Keratinocyte (primary cell): ENCODE results near the gene SPACA7. TPM values are rescaled to one million over a fixed set of nuclear protein-coding genes. Genes with fewer than 3 reads are reported as not detected.

Experiments used
- DNase-seq: peaks from one replicate; pipeline ENCODE4 v3.0.0-alpha.2; 2011; ENCODE audit warnings: low read depth, missing footprints, low spot score
- FAIRE-seq: peaks from 2 replicates; lab custom pipeline; 2011; peaks lifted over from hg19 to GRCh38; lab: Jason Lieb, UNC
- H2AFZ ChIP-seq: 2 replicates; pipeline ENCODE4 v1.6.0; 2012; ENCODE audit warnings: low read length, control low read depth, inconsistent platforms; ENCODE audit not compliant: control insufficient read depth
- H3K27ac ChIP-seq: 2 replicates; pipeline ENCODE4 v1.5.1; 2011; ENCODE audit warnings: low read length; ENCODE audit not compliant: control insufficient read depth, insufficient read depth
- H3K27me3 ChIP-seq: 3 replicates; pipeline ENCODE4 v1.6.0; 2011; ENCODE audit warnings: low read length; ENCODE audit not compliant: control insufficient read depth, insufficient read depth; ENCODE audit errors: extremely low read depth
- H3K36me3 ChIP-seq, 2 experiments: 2 replicates in 1 of 2; 3 replicates in 1 of 2; pipeline ENCODE4 v1.5.1; 2011; ENCODE audit warnings: low read length in 2 of 2, mild to moderate bottlenecking in 1 of 2; ENCODE audit not compliant: control insufficient read depth in 2 of 2, insufficient read depth in 2 of 2; ENCODE audit errors: extremely low read depth in 1 of 2
- H3K4me1 ChIP-seq: 3 replicates; pipeline ENCODE4 v1.5.1; 2011; ENCODE audit warnings: low read length; ENCODE audit not compliant: control insufficient read depth, insufficient read depth; ENCODE audit errors: extremely low read depth
- H3K4me2 ChIP-seq: 3 replicates; pipeline ENCODE4 v1.6.0; 2011; ENCODE audit warnings: low read depth, low read length; ENCODE audit not compliant: control insufficient read depth, insufficient read depth; ENCODE audit errors: extremely low read depth
- H3K4me3 ChIP-seq, 3 experiments: fragments of 200-600 bp in 1 of 3; sonication (generic) in 1 of 3; 2 replicates in 2 of 3; 3 replicates in 1 of 3; pipeline ENCODE4 v1.5.1; 2011 to 2016; ENCODE audit warnings: low read length in 3 of 3, mild to moderate bottlenecking in 3 of 3, control low read depth in 2 of 3, inconsistent platforms in 1 of 3, low read depth in 1 of 3, mixed read lengths in 1 of 3, mixed run types in 1 of 3, moderate library complexity in 1 of 3; ENCODE audit not compliant: control insufficient read depth in 2 of 3, insufficient read depth in 2 of 3; ENCODE audit errors: extremely low read depth in 1 of 3
- H3K79me2 ChIP-seq: 2 replicates; pipeline ENCODE4 v1.6.0; 2012; ENCODE audit warnings: low read length; ENCODE audit not compliant: control insufficient read depth, insufficient read depth
- H3K9ac ChIP-seq: 3 replicates; pipeline ENCODE4 v1.6.0; 2011; ENCODE audit warnings: low read length; ENCODE audit not compliant: control insufficient read depth, insufficient read depth; ENCODE audit errors: extremely low read depth
- H3K9me1 ChIP-seq: 3 replicates; pipeline ENCODE4 v1.6.0; 2011; ENCODE audit warnings: low read length; ENCODE audit not compliant: control insufficient read depth, insufficient read depth; ENCODE audit errors: extremely low read depth
- H3K9me3 ChIP-seq: 2 replicates; pipeline ENCODE4 v1.5.1; 2012; ENCODE audit warnings: low read depth, low read length; ENCODE audit not compliant: control insufficient read depth
- H4K20me1 ChIP-seq: 3 replicates; pipeline ENCODE4 v1.6.0; 2011; ENCODE audit warnings: low read length; ENCODE audit not compliant: control insufficient read depth, insufficient read depth; ENCODE audit errors: extremely low read depth
- CTCF ChIP-seq, 3 experiments: IDR thresholded peaks in 1 of 3; conservative IDR thresholded peaks in 1 of 3; optimal IDR thresholded peaks in 1 of 3; 2 replicates in 2 of 3; 3 replicates in 1 of 3; pipeline versions ENCODE3 to v1.5.1; 2011; ENCODE audit warnings: low read length in 3 of 3, mild to moderate bottlenecking in 3 of 3, moderate library complexity in 2 of 3, control low read depth in 1 of 3, inconsistent platforms in 1 of 3; ENCODE audit not compliant: insufficient read depth in 2 of 3; ENCODE audit errors: extremely low read depth in 1 of 3
- EZH2 ChIP-seq: IDR thresholded peaks from one replicate; pipeline ENCODE4 v1.6.1; 2012; ENCODE audit warnings: inconsistent platforms, mild to moderate bottlenecking, low read length, moderate library complexity
- dilution Hi-C: fragments of 300-500 bp; cut with MboI; formaldehyde crosslinking; loops from one replicate; pipeline ENCODE4 v1.7.0; 2020; ENCODE audit warnings: low sequenced_read_pairs; ENCODE audit not compliant: extremely low pct_ligation_motif_present
- polyA plus RNA-seq, 5 experiments: library from polyadenylated mRNA; depleted of rRNA in 3 of 5; stranded (reverse) in 3 of 5; stranded (forward) in 1 of 5; unstranded in 1 of 5; fragments of >200 nt; gene quantifications; 1 replicate in 1 of 5; 2 replicates in 3 of 5; 3 replicates in 1 of 5; pipeline versions ENCODE4 v1.2.1 to v1.2.3, GENCODE V29; 2011 to 2012; ENCODE audit warnings: missing spikeins in 2 of 5, low read depth in 1 of 5, low replicate concordance in 1 of 5

SPACA7 gene
- polyA plus RNA-seq, 1 donor (not counting 4 experiments of a cell fraction or from before 2014, with no cell fraction given): not detected

GRCh38 chr13:112424098-112424497 is 47.9 kb downstream of the SPACA7 start:
- H3K9me3 ChIP-seq: peaks cover 4% of the 10 kb centered on the region
- TF ChIP-seq CTCF (optimal IDR thresholded peaks at IDR 0.05 in 1 of 3, IDR thresholded peaks at IDR 0.05 in 1 of 3, conservative IDR thresholded peaks at IDR 0.05 in 1 of 3; ENCODE audit: extremely low read depth in 1 of 3, insufficient read depth in 2 of 3, low read length in 3 of 3) (no peak), EZH2 (no peak)

GRCh38 chr13:112428704-112429103 is 52.5 kb downstream of the SPACA7 start:
- no peak overlapping the region for H3K4me3 ChIP-seq
- H3K27me3 ChIP-seq: no peaks in the 10 kb centered on the region
- no peaks in the 10 kb centered on the region for H3K9me1 ChIP-seq
- no peak for TF ChIP-seq EZH2
- no peak for TF ChIP-seq CTCF (optimal IDR thresholded peaks at IDR 0.05 in 1 of 3, IDR thresholded peaks at IDR 0.05 in 1 of 3, conservative IDR thresholded peaks at IDR 0.05 in 1 of 3; ENCODE audit: extremely low read depth in 1 of 3, insufficient read depth in 2 of 3, low read length in 3 of 3)
- H2AFZ ChIP-seq: no peak overlapping the region
- no peak overlapping the region for H3K9ac ChIP-seq
- dilution Hi-C loops: no loop called here
- H3K27ac ChIP-seq: no peak overlapping the region
- no peaks in the 10 kb centered on the region for H3K4me1 ChIP-seq
- H3K4me2 ChIP-seq: no peak overlapping the region
- peaks cover 4% of the 10 kb centered on the region for H3K9me3 ChIP-seq
- H3K79me2 ChIP-seq: no peaks in the 10 kb centered on the region
- DNase-seq: no peak
- H4K20me1 ChIP-seq: no peaks in the 10 kb centered on the region
- H3K36me3 ChIP-seq: no peaks in the 10 kb centered on the region
- no peak for FAIRE-seq

More at GRCh38 chr13:112424098-112424497, 47.9 kb downstream of the SPACA7 start:
- Histone ChIP-seq H3K4me3 (no peak overlapping the region), H3K79me2 (no peaks in the 10 kb centered on the region), H3K4me2 (no peak overlapping the region), H3K9me1 (no peaks in the 10 kb centered on the region), H3K27ac (no peak overlapping the region), H3K9ac (no peak overlapping the region), H3K27me3 (no peaks in the 10 kb centered on the region), H3K4me1 (no peaks in the 10 kb centered on the region), H2AFZ (no peak overlapping the region), H4K20me1 (no peaks in the 10 kb centered on the region), H3K36me3 (no peaks in the 10 kb centered on the region)
- DNase-seq (no peak), FAIRE-seq (no peak)
- dilution Hi-C loops: no loop called here
